GM18517 (cell line): Measurements from ENCODE around the gene CCDC137.
A peak's percentile ranks its signal among the peaks of the same experiment; 100 is the strongest.

Experiments
- ATAC-seq: cut with Tn5 transposase; IDR thresholded peaks from one replicate; pipeline ENCODE4 v1.9.1; 2021; ENCODE audit warnings: mild to moderate bottlenecking, moderate library complexity; ENCODE audit not compliant: unreplicated experiment

Gene CCDC137

DNA sequence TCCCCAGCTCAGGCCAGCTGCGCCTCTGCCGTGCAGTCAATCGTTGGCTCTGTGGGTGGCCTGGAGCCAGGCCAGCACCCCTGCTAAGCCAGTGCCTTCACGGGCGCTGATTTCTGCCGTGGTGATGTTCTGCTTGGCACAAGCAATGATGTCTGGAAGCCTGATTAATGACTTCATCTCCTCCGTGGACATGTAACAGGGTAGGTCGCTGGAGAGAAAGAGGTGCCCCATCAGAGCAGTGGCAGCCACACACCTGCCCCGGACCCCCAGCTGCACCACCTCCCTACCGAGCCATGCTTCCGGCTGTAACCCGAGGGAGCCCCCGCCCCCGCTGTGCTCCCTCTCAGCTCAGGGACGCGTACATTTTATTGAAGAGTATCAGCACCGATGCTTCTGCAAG is 15.1 kb downstream of the CCDC137 start:
- no peak for ATAC-seq

DNA sequence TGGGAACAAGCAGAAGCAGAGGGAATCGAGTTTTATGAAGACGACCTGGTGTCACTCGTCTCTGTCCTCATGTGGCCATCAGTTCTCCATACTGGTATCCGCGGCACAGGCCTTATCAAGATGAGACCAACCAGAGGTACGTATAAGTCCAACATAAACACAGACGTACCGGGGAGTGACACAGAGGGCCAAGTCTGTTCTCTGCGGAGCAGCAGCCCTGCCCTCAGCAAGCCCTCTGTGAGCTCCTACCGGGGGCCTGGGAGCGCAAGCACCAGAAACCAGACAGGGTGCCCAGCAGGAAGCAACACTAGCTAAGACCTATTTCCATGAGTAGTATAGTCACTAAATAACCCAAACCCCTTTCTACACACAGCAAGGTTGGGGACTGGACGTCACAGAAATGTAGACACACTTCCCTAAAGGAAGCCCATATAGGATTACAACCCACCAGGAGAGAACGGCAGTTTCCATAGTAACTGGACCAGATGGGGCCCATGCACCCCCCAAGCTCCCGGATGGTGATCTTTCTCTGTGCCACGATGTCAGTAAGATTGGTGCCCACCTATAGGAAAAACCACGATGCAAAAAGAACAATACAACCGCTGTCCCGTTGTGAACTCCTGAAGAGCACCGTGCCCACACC is 16.1 kb downstream of the CCDC137 start:
- ATAC-seq: no peak

DNA sequence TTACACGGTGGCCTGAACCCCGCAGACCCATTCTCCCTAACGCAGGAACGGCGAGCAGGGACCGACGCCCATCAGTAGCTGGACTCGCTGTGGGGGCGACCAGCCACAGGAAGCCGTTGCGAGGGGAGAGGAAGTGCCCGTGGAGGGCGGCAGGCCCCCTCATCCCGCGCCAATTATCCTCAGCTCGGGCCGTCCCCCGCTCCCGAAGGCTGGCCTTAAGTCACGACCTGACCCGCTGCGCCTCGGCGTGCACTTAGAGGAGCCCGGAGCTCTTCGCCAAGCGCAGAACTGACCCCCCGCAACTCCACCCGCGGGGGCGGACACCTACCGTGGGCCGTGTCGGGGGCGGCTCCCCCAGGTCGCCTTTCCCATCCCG is 16.7 kb downstream of the CCDC137 start:
- ATAC-seq: no peak

DNA sequence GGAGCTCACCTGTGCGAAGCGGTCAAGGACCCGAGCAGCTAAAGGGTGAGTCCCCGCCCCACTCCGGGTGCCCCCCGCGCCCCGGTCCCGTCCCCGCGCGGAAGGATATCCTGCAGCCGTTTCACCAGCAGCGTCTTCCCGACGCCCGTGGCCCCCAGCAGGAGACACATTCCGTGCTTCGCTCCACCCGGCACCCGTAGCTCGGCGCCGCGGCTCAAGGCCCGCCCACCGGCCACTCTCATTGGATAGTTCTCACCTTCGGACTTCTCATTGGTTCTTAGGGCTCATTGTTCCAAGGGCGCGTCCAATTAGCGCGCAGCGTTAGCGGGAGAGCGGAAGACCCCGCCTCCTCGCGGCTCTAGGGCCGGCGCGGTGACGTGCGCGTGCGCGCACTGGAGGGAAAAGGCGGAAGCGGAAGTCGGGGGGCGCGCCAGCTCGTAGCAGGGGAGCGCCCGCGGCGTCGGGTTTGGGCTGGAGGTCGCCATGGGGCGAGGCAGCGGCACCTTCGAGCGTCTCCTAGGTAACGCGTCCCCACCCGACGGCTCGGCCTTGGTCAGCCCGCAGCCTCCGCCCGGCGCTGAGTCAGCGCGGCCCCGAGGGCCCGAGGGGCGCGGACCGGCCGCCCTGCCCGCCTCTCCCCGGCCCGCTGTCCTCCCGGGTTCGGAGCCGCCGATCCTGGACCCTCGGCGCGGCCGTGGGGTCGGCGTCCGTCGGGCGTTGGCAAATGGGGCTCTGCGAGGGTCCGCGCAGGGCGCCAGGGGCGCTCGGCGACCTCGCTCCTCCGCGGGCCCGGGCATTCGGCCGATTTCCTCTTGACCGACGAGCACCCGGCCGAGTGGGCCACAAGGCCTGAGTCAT is 17.3 kb downstream of the CCDC137 start, which contains the start of the genes ARL16 and HGS:
ARL16 (minus strand) TSS at position 214 of the 858 bp plus-strand sequence; CDS start at position 170, 44 bp downstream.
HGS (plus strand) TSS at position 428 of the 858 bp plus-strand sequence; CDS start at position 484, 56 bp downstream.
- peak; percentile 94 for ATAC-seq

DNA sequence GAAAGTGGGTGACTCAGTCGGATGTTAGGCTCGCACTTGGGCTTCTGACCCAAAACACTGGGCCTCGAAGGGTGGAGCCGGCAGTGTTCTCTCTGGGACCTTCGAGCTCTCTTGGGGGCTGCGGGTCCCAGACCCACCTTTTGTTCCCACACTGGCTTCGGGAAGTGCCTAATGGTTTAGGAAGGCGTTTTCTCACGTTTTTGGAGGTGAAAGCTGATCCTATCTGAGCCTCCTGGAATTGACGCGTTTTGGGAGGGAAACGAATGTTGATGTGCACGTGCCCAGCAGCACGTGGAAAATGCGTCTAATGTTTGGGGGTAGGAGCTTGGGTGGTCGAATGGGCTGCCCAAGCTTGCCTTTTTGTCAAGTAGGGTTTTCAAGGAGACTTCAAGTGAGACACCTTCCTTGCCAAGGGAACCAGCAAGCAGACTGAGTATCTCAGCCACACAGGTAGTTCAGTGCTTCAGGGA is 17.9 kb downstream of the CCDC137 start:
- ATAC-seq: no peak

DNA sequence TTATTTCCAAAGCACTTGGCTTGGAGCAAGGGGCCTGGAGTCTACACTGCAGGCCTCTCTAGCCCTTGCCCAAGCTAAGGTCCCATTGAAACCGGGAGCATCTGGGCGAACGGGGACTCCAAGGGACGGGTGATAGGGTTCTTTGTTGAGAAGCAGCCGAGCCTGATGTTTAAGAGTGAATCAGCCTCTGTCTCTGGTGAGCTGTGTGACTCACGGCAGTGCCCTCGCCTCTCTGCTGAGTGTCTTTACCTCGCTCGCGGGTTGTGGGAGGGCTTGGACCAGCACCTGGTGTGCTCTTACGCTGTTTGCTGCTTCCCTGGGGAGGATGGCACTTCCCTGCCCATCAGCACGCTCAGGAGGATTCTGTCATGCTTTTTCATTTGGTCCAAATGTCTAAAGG is 18.6 kb downstream of the CCDC137 start:
- no peak for ATAC-seq

DNA sequence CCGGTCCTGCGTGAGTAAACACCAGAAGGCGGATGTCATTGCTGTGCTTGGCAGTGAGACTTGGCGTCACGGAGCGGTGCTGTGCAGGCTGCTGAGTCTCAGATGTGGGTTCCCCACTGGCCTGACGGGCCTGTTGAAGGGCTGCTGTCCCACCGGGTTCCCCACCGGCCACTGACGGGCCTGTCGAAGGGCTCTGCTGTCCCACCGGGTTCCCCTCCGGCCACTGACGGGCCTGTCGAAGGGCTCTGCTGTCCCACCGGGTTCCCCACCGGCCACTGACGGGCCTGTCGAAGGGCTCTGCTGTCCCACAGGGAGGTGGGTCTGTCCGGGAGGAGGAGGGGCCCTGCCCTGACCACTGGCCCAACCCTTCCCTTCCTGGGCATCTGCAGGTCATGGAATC is 20.1 kb downstream of the CCDC137 start:
- no peak for ATAC-seq

DNA sequence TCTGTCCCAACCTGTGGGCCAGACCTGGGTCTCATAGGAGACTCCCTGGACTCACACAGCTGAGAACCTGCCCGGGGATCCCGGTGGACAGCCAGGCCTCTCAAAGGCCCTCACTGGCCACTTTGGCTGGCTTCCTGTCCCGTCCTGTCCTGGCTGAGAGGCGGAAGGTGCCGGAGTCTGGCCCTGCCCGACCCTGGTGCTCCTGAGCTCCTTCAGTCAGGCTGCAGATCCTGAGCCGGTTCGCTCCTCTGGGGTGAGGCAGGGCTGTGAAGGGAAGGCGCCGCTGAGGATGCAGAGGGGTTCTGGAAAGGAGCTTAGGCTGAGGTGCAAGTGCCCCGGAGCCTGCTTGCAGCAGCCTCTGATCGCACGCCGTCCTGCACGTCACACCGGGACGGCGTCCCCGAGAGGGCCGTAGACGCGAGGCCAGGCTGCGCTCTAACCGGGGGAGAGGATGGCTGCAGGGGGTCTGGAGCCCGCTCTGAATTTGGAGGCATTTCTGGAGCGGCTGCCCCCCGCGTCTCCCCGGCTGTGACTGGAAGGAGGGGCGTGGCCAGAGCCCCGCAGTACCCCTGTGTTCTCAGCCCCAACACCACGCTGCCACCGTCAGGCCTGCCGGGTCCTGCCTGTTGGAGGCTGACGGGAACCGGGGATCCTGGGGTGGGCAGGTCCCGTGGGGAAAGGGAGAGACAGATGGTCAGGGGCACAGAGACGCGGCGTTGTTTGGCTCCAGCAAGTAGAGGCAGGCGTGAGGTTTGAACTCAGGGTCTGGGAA is 21.4 kb downstream of the CCDC137 start:
- ATAC-seq: no peak

DNA sequence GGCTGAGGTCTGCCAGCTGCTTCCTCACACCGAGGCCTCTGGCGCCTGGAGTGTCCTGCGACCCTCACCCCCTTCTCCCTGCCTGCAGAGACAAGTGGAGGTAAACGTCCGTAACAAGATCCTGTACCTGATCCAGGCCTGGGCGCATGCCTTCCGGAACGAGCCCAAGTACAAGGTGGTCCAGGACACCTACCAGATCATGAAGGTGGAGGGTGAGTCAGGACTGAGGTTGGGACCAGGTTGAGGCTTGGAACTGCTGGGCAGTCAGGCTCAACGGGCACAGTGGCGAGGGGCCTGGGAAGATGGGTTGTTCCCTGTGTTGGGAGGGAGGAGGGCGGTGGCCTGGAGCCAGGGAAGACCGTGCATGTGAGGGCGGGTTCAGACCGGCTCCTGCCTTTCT is 22.1 kb downstream of the CCDC137 start:
- ATAC-seq: no peak

DNA sequence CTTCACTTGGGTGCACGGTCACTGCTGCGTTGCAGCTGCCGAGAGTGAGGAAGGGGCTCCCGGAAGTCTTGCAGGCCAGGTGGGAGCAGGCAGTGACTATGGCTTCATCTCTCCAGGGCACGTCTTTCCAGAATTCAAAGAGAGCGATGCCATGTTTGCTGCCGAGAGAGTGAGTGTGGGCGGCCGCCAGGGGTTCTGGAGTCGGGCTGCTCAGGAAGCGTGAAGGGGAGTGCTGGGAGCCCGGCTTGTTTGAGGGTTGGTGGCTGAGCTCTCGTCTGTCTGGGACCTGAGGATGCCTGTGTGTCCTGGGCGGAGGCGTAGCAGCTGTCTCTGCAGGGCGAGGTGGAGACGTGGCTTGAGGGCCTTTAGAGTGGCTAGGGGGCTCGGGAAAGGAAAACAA is 23.5 kb downstream of the CCDC137 start:
- ATAC-seq: no peak

DNA sequence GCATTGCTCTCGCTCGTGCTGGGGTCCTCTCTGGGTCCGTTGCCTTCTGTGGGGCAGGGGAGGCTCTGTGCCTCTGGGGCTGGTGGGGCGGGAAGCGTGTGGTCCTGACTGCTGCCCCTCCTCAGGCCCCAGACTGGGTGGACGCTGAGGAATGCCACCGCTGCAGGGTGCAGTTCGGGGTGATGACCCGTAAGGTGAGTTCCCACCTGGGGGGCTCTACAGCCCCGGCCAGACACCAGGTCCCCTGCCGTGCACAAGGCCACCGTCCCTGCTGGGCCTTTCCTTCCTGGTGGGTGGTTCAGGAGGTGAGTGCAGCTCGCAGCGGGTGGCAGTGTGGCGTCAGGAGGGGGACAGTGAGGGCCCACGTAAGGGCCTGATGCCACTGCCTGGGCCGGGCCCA is 24.0 kb downstream of the CCDC137 start:
- no peak for ATAC-seq

DNA sequence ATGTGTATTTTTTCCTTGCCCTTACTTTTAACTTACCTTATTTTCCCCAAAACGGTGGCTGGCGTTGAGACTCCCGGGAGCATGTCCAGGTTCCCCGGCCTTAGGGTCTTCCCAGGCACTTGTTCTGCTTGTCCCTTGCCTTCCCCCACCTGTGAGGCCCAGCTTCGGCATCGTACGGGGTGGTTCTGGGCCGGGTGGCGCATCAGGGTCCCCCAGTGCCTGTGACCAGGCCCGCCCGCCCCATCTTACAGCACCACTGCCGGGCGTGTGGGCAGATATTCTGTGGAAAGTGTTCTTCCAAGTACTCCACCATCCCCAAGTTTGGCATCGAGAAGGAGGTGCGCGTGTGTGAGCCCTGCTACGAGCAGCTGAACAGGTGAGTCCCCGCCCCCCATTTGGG is 24.7 kb downstream of the CCDC137 start:
- ATAC-seq: no peak

DNA sequence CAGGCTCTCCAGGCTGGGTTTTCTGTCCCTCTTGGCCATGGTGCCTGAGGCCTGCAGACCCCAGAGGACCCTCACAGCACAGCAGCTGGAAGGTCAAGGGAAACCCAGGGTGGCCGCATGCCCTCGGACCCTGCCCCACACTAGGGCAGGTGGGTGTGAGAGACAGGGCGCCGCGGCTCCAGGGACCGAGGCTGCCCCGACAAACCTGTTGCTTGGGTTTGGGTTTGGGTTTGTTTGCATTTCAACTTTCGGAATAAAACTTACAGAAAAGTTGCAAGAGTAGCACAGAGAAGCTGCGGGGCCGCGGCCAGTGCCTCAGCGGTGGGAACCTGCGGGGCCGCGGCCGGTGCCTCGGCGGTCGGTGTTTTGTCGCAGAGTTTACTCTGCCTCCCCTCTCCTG is 25.1 kb downstream of the CCDC137 start:
- ATAC-seq: no peak

DNA sequence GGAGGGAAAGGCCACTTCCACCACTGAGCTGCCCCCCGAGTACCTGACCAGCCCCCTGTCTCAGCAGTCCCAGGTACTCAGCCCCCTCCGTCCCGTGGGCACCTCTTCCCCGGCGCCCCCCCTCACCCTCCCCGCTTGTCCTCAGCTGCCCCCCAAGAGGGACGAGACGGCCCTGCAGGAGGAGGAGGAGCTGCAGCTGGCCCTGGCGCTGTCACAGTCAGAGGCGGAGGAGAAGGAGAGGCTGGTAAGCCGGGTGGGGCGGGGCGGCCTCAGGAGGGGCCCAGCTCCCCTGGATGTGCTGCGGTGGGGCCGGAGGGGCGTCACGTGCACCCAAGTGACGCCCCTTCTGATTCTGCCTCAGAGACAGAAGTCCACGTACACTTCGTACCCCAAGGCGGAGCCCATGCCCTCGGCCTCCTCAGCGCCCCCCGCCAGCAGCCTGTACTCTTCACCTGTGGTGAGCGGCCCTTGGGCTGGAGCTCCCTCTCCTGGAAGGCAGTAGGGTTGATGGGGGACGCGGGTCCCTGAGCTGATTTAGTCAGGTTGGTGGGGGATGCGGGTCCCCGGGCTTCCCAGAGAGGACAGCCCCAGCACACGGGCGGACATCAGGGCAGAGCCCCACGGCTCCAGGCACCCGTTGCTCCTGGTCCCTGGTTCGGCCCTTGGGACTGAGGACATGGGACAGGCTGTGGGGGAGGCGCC is 27.1 kb downstream of the CCDC137 start:
- no peak for ATAC-seq

DNA sequence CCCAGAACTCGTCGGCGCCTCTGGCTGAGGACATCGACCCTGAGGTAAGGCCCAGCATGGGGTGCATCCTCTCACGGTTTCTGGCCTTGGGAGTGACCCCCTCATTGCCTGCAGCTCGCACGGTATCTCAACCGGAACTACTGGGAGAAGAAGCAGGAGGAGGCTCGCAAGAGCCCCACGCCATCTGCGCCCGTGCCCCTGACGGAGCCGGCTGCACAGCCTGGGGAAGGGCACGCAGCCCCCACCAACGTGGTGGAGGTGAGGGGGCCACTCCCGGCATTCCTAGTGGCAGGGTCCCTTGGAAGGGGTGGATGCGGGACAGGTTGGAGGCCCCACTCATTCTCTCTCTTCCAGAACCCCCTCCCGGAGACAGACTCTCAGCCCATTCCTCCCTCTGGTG is 28.3 kb downstream of the CCDC137 start:
- ATAC-seq: no peak

DNA sequence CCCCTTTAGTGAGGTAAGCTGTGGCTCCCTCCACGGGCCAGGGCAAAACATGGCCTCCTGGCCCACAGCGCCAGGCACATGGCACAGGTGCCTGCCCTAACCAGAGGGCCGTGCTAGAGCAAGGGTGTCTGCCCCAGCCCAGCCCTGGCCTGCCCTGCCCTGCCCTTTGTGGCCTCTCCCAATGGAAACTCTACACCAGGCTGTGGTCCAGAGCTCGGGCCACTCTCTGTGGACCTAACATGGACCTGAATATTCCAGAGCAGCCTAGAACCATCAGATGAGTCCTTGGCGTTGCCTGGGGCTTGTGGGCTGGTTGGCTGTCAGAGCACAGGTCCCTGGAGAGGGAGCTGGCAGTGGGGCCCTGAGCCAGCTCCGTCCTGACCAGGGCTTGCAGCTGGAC is 28.7 kb downstream of the CCDC137 start:
- no peak for ATAC-seq

DNA sequence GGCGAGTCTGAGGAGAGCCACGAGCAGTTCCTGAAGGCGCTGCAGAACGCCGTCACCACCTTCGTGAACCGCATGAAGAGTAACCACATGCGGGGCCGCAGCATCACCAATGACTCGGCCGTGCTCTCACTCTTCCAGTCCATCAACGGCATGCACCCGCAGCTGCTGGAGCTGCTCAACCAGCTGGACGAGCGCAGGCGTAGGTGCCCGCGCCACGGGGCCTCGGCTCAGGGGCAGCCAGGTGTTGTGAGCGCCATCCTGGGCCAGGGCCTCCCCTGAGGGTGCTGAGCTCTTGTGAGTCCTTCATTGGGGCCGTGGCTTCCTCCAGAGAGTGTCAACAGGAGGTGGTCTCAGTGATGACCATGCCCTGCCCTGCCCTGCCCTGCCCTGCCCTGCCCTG is 29.3 kb downstream of the CCDC137 start:
- ATAC-seq: no peak

DNA sequence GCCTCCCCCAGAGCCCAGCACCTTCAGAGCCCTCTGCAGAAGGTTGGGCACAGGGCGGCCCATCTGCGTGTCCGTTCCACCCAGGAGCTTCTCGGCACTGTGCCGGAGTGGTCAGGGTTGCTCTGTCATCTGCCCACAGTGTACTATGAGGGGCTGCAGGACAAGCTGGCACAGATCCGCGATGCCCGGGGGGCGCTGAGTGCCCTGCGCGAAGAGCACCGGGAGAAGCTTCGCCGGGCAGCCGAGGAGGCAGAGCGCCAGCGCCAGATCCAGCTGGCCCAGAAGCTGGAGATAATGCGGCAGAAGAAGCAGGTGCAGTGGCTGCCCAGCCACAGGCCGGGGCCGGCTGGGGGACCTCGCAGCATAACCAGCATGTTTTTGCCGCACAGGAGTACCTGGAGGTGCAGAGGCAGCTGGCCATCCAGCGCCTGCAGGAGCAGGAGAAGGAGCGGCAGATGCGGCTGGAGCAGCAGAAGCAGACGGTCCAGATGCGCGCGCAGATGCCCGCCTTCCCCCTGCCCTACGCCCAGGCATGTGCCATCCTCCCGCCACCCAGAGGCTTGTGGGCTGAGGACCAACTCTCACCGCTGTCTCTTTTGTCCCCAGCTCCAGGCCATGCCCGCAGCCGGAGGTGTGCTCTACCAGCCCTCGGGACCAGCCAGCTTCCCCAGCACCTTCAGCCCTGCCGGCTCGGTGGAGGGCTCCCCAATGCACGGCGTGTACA is 29.8 kb downstream of the CCDC137 start:
- ATAC-seq: no peak

DNA sequence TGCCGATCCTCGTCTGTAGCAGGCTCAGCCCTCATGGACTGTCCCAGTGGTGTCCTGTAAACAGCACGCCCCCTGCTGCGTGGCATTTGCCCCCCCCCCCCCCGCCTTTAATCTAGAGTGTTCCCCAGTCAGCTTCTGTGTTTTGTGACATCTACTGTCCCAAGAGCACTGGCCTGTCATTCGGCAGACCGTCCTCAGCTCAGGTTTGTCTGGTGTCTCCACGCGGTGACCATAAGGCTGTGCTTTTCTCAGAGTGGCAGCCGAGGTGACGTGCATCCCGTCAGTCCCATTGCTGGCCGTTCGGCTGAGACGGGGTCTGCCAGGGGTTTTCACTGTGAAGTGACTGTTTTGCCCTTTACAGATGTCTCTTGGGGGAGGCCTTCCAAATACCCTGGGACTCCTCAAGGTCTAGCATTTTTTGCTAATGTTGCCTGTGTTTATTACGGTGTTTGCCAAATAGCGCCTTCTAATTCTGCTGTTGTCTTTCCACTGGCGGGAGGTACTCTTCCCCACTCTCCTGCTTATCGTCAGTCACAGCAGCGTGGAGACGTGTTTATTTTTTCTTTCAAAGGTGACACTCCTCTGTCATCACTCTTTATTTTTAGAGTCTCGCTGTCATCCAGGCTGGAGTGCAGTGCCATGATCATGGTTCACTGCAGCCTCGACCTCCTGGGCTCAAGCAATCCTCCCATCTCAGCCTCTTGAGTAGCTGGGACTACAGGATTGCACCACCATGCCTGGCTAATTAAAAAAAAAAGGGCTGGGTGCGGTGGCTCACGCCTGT is 30.9 kb downstream of the CCDC137 start:
- no peak for ATAC-seq
